ENCODE results near the gene PCP2.

The PCP2 gene

GRCh38 chr19:7629347-7630054, 4.0 kb downstream of the PCP2 start, which contains the start of the genes PET100 and XAB2:
Gene PET100, plus strand, starts transcription at chr19:7629793. Its CDS starts 41 bp downstream, at chr19:7629834.
Gene XAB2, minus strand, starts transcription at chr19:7629545. Its CDS starts 18 bp downstream, at chr19:7629527.
- peak within 1 kb of the TSS; percentile 94 for H3K9ac ChIP-seq (ENCODE audit: insufficient read length)
- H3K9me3 ChIP-seq (ENCODE audit: low read depth, low read length) = no peaks in the 10 kb centered on the region
- no peaks in the 10 kb centered on the region; the same call in 1 of the 2 replicates for H3K36me3 ChIP-seq (ENCODE audit: insufficient read depth, low read length)
- DNase-seq (ENCODE audit: low read depth, low spot score) = peak; percentile 95
- H3K4me3 ChIP-seq = peak within 1 kb of the TSS; percentile 95
- H3K27ac ChIP-seq = peak within 1 kb of the TSS; percentile 65
- TF ChIP-seq POLR2AphosphoS5 (IDR thresholded peaks at IDR 0.05; ENCODE audit: borderline replicate concordance, low read depth, low read length) = peak; percentile 67
- no peak for TF ChIP-seq EZH2 (IDR thresholded peaks at IDR 0.05)
- TF ChIP-seq FOXP2 (optimal IDR thresholded peaks at IDR 0.05; ENCODE audit: control extremely low read depth, extremely low read length, insufficient read depth) = no peak

- no peak for DNase-seq (ENCODE audit: low read depth, low spot score)
- no peak for TF ChIP-seq POLR2AphosphoS5 (IDR thresholded peaks at IDR 0.05; ENCODE audit: borderline replicate concordance, low read depth, low read length)
- no peak for TF ChIP-seq EZH2 (IDR thresholded peaks at IDR 0.05)
- no peak for TF ChIP-seq FOXP2 (optimal IDR thresholded peaks at IDR 0.05; ENCODE audit: control extremely low read depth, extremely low read length, insufficient read depth)
- Histone ChIP-seq H3K36me3 (ENCODE audit: insufficient read depth, low read length) (no peaks in the 10 kb centered on the region; the same call in 1 of the 2 replicates), H3K9ac (ENCODE audit: insufficient read length) (peak overlapping the region; percentile 91), H3K4me3 (peak overlapping the region; percentile 95), H3K9me3 (ENCODE audit: low read depth, low read length) (no peaks in the 10 kb centered on the region), H3K27ac (peak overlapping the region; percentile 33; the same call in 1 of the 2 replicates)
Measured at GRCh38 chr19:7628589-7629311, 4.8 kb downstream of the PCP2 start.

DNA sequence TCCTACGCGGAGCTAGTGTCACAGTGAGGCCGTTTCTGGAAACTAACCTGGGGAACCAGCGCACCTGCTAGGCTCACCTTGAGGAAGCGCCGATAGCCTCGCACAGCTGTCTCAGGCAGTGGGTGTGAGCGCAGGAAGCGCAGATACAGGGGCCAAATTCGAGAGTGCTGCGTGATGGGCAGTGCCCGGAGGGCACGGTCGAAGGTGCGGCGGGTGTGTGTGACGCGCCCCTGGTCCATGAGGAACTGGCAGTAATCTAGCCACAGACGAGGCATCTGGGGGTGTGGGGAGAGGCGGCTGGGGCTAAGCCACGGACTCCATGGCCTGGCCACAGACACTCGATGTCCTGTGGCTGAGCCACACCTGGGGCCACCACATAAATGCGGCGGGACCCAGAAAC, 6.4 kb downstream of the PCP2 start:
- Histone ChIP-seq H3K9ac (ENCODE audit: insufficient read length) (no peak overlapping the region), H3K36me3 (ENCODE audit: insufficient read depth, low read length) (peaks cover 5% of the 10 kb centered on the region; the same call in 1 of the 2 replicates)

DNA sequence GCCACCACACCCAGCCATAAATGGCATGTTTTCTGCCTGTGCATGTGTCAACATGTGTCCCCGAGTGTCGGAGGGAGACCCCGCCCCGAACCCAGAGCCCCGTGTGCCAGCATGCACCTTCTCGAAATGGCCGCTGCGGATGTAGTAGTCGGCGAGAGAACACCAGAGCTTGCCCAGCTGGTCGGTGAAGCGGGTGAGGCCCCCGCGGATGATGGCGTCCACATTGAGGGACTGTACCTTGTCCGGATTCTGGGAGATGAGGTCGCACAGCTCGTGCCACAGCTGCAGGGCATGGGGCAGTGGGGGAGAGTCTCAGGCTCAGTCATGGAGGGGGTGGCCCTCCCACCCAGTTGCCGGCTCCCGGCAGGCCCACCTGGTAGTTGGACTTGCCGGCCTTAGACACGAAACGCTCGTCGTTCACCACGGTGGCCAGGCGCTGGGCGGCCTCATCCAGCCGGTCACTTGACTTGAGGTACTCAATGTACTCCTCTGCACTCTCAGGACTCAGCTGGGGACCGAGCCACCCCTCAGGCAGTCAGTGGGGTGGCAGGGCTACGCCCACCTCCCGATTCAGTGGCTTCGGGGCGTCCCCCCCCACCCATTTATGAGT, 7.7 kb downstream of the PCP2 start:
- DNase-seq (ENCODE audit: low read depth, low spot score) = no peak
- Histone ChIP-seq H3K9me3 (ENCODE audit: low read depth, low read length) (no peaks in the 10 kb centered on the region), H3K9ac (ENCODE audit: insufficient read length) (no peak overlapping the region), H3K27ac (no peak overlapping the region), H3K4me3 (no peak overlapping the region), H3K36me3 (ENCODE audit: insufficient read depth, low read length) (peaks cover 5% of the 10 kb centered on the region; the same call in 1 of the 2 replicates)
- TF ChIP-seq POLR2AphosphoS5 (IDR thresholded peaks at IDR 0.05; ENCODE audit: borderline replicate concordance, low read depth, low read length) = no peak
- TF ChIP-seq FOXP2 (optimal IDR thresholded peaks at IDR 0.05; ENCODE audit: control extremely low read depth, extremely low read length, insufficient read depth) = no peak
- TF ChIP-seq EZH2 (IDR thresholded peaks at IDR 0.05) = no peak

More for the DNA sequence above, 6.4 kb downstream of the PCP2 start:
- Histone ChIP-seq H3K9me3 (ENCODE audit: low read depth, low read length) (no peaks in the 10 kb centered on the region), H3K4me3 (no peak overlapping the region), H3K27ac (no peak overlapping the region)
- DNase-seq (ENCODE audit: low read depth, low spot score) = no peak
- TF ChIP-seq POLR2AphosphoS5 (IDR thresholded peaks at IDR 0.05; ENCODE audit: borderline replicate concordance, low read depth, low read length) (no peak), FOXP2 (optimal IDR thresholded peaks at IDR 0.05; ENCODE audit: control extremely low read depth, extremely low read length, insufficient read depth) (no peak), EZH2 (IDR thresholded peaks at IDR 0.05) (no peak)

DNA sequence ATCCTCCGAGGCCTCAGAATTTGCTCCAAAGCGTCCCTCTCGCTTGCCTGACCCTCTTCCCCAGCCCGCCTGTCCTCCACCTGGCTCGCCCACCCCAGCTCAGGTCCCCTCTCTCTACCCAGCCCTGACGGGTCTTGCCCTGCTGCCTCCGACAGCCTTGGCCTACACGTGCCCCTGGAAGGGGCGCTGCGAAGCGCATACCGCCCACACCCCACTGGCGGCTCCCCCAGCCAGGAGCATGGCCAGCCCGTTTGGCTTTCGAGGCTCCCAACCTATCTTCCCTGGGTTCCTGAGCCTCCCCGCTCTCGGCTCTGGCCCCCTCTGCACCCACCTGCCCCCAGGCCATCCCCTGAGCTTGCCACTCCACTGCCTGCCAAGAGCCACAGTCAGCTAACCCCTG, 8.7 kb downstream of the PCP2 start:
- Histone ChIP-seq H3K9ac (ENCODE audit: insufficient read length) (no peak overlapping the region), H3K27ac (no peak overlapping the region), H3K9me3 (ENCODE audit: low read depth, low read length) (no peaks in the 10 kb centered on the region), H3K36me3 (ENCODE audit: insufficient read depth, low read length) (peaks cover 12% of the 10 kb centered on the region; the same call in 1 of the 2 replicates), H3K4me3 (no peak overlapping the region)
- DNase-seq (ENCODE audit: low read depth, low spot score) = no peak
- TF ChIP-seq FOXP2 (optimal IDR thresholded peaks at IDR 0.05; ENCODE audit: control extremely low read depth, extremely low read length, insufficient read depth) (no peak), EZH2 (IDR thresholded peaks at IDR 0.05) (no peak)

DNA sequence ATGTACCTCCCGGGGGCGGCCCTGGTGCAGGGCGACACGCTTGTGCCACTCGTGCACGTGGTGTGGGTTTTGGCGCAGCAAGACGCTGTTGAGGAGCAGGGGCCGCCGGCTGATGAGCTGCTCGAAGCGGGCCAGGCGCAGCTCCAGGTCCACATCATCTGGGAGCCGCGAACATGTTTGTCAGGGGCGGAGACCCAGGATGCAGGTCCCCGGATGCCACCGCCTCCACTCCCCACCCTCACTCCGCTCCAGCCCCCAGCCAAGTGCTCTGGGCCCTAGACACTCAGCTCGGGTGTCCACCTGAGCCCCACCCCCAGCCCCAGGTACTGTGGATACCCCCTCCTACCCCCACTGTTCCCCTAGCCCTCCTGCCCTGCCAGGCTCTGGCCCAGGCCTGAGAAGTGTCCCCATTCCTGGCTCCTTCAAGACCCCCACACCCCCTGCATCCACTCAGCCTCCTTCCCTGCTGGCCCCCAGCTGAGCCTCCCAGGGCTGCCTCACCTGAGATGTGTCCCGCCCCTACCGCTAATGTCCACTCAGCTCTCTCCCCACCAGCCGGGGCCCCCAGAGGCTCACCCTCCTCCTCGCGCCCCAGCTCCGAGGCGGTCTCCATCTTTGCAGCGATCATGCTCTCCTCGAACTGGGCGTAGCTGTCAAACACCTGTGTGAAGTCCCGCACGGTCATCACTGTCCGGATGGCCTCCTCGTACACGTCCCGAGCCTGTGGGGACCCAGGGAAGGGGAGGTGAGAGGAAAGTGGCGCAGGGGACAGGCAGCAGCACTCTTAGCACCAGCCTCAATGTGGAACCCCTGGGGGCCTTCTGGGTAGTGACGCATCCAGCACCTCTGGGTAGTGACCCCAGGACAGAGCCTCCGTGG, 9.6 kb downstream of the PCP2 start:
- Histone ChIP-seq H3K9me3 (ENCODE audit: low read depth, low read length) (no peaks in the 10 kb centered on the region), H3K27ac (no peak overlapping the region), H3K4me3 (no peak overlapping the region), H3K36me3 (ENCODE audit: insufficient read depth, low read length) (peaks cover 15% of the 10 kb centered on the region; the same call in 1 of the 2 replicates), H3K9ac (ENCODE audit: insufficient read length) (no peak overlapping the region)
- DNase-seq (ENCODE audit: low read depth, low spot score) = no peak
- no peak; the same call in 1 of the 2 replicates for TF ChIP-seq POLR2AphosphoS5 (IDR thresholded peaks at IDR 0.05; ENCODE audit: borderline replicate concordance, low read depth, low read length)
- TF ChIP-seq FOXP2 (optimal IDR thresholded peaks at IDR 0.05; ENCODE audit: control extremely low read depth, extremely low read length, insufficient read depth) = no peak
- no peak for TF ChIP-seq EZH2 (IDR thresholded peaks at IDR 0.05)

DNA sequence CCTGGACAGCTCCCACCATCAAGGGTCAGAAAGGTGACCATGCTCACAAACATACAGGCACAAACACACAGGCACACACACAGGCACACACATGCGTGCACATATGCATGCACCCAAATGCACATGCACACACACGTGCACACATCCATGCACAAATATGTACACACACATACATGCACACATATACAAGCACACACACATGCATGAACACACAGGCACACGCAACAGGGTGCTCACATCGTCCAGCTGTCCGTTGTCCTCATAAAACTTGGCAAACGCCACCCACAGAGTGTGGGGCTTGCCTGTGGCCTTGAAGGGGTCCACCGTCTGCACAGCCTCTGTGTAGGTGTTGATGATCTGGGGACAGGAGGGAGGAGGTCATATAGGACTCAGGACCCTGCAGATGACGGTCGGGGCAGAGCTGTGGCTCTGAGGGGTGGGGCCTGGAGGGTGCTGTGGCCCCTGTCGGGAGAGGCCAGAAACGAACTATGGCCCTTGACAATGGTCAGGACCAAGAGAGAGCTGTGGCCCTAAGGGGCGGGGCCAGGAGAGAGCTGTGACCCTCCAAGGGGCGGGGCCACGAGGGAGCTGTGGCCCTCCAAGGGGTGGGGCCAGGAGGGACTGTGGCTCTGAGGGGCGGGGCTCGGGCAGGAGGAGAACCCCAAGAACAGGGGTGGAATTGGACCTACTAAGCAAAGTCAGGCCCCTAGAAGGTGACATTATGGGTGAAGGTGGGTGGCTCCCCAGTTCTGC, 10.4 kb downstream of the PCP2 start:
- Histone ChIP-seq H3K36me3 (ENCODE audit: insufficient read depth, low read length) (peaks cover 16% of the 10 kb centered on the region; the same call in 1 of the 2 replicates), H3K4me3 (no peak overlapping the region), H3K9me3 (ENCODE audit: low read depth, low read length) (no peaks in the 10 kb centered on the region), H3K27ac (no peak overlapping the region), H3K9ac (ENCODE audit: insufficient read length) (no peak overlapping the region)
- no peak for TF ChIP-seq POLR2AphosphoS5 (IDR thresholded peaks at IDR 0.05; ENCODE audit: borderline replicate concordance, low read depth, low read length)
- TF ChIP-seq EZH2 (IDR thresholded peaks at IDR 0.05) = no peak
- TF ChIP-seq FOXP2 (optimal IDR thresholded peaks at IDR 0.05; ENCODE audit: control extremely low read depth, extremely low read length, insufficient read depth) = no peak
- no peak for DNase-seq (ENCODE audit: low read depth, low spot score)

Data from SK-N-MC (cell line).